Parathyroid adenoma (tissue), 2 donors: ENCODE data around the gene DCTN1.

Experiments used
- H2AFZ ChIP-seq: fragments of 300-600 bp; sonication (generic); one replicate; pipeline ENCODE4 v1.7.0; 2017; ENCODE audit warnings: antibody characterized with exemption, mild to moderate bottlenecking
- H3K27ac ChIP-seq: fragments of 300-600 bp; sonication (generic); one replicate; pipeline ENCODE4 v1.7.0; 2017
- H3K27me3 ChIP-seq: fragments of 300-600 bp; sonication (generic); one replicate; pipeline ENCODE4 v1.7.0; 2017; ENCODE audit warnings: low read length; ENCODE audit not compliant: control insufficient read depth, insufficient read depth
- H3K36me3 ChIP-seq: fragments of 300-600 bp; sonication (generic); one replicate; pipeline ENCODE4 v1.7.0; 2017; ENCODE audit warnings: low read length; ENCODE audit not compliant: control insufficient read depth, insufficient read depth
- H3K4me1 ChIP-seq: fragments of 300-600 bp; sonication (generic); one replicate; pipeline ENCODE4 v1.7.0; 2017; ENCODE audit warnings: control low read depth
- H3K4me2 ChIP-seq: fragments of 300-600 bp; sonication (generic); one replicate; pipeline ENCODE4 v1.7.0; 2017; ENCODE audit warnings: low read length
- H3K4me3 ChIP-seq: fragments of 300-600 bp; sonication (generic); one replicate; pipeline ENCODE4 v1.7.0; 2017; ENCODE audit warnings: low read depth, low read length
- H3K79me2 ChIP-seq: fragments of 300-600 bp; sonication (generic); one replicate; pipeline ENCODE4 v1.7.0; 2017; ENCODE audit warnings: control low read depth
- H3K9ac ChIP-seq: fragments of 300-600 bp; sonication (generic); one replicate; pipeline ENCODE4 v1.7.0; 2017; ENCODE audit warnings: mild to moderate bottlenecking
- H3K9me3 ChIP-seq: fragments of 300-600 bp; sonication (generic); one replicate; pipeline ENCODE4 v1.7.0; 2017; ENCODE audit warnings: low read length; ENCODE audit not compliant: control insufficient read depth
- CTCF ChIP-seq: fragments of 300-600 bp; sonication (generic); IDR thresholded peaks from one replicate; pipeline ENCODE4 v1.7.0; 2017; ENCODE audit warnings: antibody characterized with exemption, mild to moderate bottlenecking
- donor health status: primary hyperparathyroidism.

DCTN1 gene

GRCh38 chr2:74414881-74415761 is 35.0 kb upstream of the DCTN1 start:
- peak overlapping the region; percentile 76 for H3K27ac ChIP-seq
- TF ChIP-seq CTCF, result no peak

GRCh38 chr2:74414441-74414840 is 34.3 kb upstream of the DCTN1 start:
- H3K9ac ChIP-seq, result no peak overlapping the region
- peak overlapping the region; percentile 76 for H3K27ac ChIP-seq
- H3K36me3 ChIP-seq, result no peaks in the 10 kb centered on the region
- peak overlapping the region; percentile 86 for H2AFZ ChIP-seq
- no peak for TF ChIP-seq CTCF
- no peaks in the 10 kb centered on the region for H3K79me2 ChIP-seq
- H3K27me3 ChIP-seq, result no peaks in the 10 kb centered on the region
- no peak overlapping the region for H3K4me3 ChIP-seq
- H3K9me3 ChIP-seq, result no peaks in the 10 kb centered on the region
- no peaks in the 10 kb centered on the region for H3K4me1 ChIP-seq
- H3K4me2 ChIP-seq, result no peak overlapping the region

More at GRCh38 chr2:74414881-74415761, 35.0 kb upstream of the DCTN1 start:
- peak overlapping the region; percentile 15 for H3K4me2 ChIP-seq
- H3K4me3 ChIP-seq, result no peak overlapping the region
- H3K4me1 ChIP-seq, result no peaks in the 10 kb centered on the region
- H3K9me3 ChIP-seq, result no peaks in the 10 kb centered on the region
- H3K27me3 ChIP-seq, result no peaks in the 10 kb centered on the region
- H3K9ac ChIP-seq, result peak overlapping the region; percentile 33
- H2AFZ ChIP-seq, result peak overlapping the region; percentile 86
- H3K79me2 ChIP-seq, result no peaks in the 10 kb centered on the region
- H3K36me3 ChIP-seq, result no peaks in the 10 kb centered on the region

- H3K4me3 ChIP-seq, result no peak overlapping the region
- no peak overlapping the region for H2AFZ ChIP-seq
- H3K4me1 ChIP-seq, result no peaks in the 10 kb centered on the region
- no peak for TF ChIP-seq CTCF
- no peak overlapping the region for H3K4me2 ChIP-seq
- no peaks in the 10 kb centered on the region for H3K9me3 ChIP-seq
- H3K79me2 ChIP-seq, result no peaks in the 10 kb centered on the region
- H3K27me3 ChIP-seq, result no peaks in the 10 kb centered on the region
- H3K36me3 ChIP-seq, result no peaks in the 10 kb centered on the region
- H3K27ac ChIP-seq, result no peak overlapping the region
- H3K9ac ChIP-seq, result no peak overlapping the region
Measured at GRCh38 chr2:74413001-74413698, 33.0 kb upstream of the DCTN1 start.

GRCh38 chr2:74407682-74408081 is 27.6 kb upstream of the DCTN1 start:
- no peak overlapping the region for H3K9ac ChIP-seq
- no peaks in the 10 kb centered on the region for H3K27me3 ChIP-seq
- H3K4me1 ChIP-seq, result no peaks in the 10 kb centered on the region
- H3K27ac ChIP-seq, result no peak overlapping the region
- H3K36me3 ChIP-seq, result no peaks in the 10 kb centered on the region
- no peak overlapping the region for H3K4me3 ChIP-seq
- no peak overlapping the region for H3K4me2 ChIP-seq
- H2AFZ ChIP-seq, result no peak overlapping the region
- no peaks in the 10 kb centered on the region for H3K9me3 ChIP-seq
- H3K79me2 ChIP-seq, result no peaks in the 10 kb centered on the region
- no peak for TF ChIP-seq CTCF
